Testis (tissue), 2 donors: ENCODE data around the gene PEF1.

Experiments
- POLR2A ChIP-seq: fragments of 450-650 bp; IDR thresholded peaks from one replicate; pipeline ENCODE4 v1.6.1; 2017; ENCODE audit warnings: antibody characterized with exemption, mild to moderate bottlenecking, moderate library complexity
- TF ChIP-seq, protein P1 (sequence below), 3 experiments: fragments of 450-650 bp in 2 of 3; fragments of 200-600 bp in 1 of 3; sonication (generic) in 1 of 3; IDR thresholded peaks; one replicate each; pipeline ENCODE4 v1.5.1; 2016 to 2019; ENCODE audit warnings: antibody characterized with exemption in 3 of 3, mild to moderate bottlenecking in 2 of 3, moderate library complexity in 1 of 3

DNA sequence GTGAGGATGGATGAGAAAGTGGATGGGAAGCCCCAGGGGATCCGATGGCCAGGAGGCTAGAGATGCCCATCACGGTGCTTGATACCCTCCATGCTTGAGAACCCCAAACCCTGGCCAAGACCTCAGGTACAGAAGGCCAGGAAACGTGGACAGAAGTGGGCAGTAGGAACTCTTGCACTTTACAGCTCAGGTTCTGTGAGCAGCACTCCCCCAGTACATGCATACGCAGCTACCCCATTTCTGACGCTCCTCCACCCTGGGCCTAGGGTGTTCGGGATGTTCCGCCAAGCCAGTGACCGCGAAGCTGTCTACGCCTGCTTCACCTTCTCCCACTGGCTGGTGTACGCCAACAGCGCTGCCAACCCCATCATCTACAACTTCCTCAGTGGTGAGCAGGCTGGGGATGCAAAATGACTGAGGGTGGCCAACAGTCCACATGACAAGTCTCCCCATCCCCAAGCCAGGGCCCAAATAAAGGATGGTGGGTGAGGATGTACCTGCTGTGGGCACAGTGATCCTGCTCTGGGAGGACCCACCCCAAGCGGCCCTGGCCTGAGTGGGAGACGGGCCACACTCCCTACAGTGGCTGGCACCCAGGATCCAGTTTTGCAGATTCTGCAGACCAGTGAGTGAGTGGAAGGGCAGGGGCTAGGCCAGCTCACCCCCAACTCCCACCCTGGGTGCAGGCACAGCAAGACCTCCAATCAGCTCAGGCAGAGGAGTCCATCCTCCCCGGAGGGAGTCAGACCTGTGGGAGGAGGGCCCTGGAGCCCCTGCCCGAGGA is 19.8 kb downstream of the PEF1 start:
- TF ChIP-seq, protein P1, sequence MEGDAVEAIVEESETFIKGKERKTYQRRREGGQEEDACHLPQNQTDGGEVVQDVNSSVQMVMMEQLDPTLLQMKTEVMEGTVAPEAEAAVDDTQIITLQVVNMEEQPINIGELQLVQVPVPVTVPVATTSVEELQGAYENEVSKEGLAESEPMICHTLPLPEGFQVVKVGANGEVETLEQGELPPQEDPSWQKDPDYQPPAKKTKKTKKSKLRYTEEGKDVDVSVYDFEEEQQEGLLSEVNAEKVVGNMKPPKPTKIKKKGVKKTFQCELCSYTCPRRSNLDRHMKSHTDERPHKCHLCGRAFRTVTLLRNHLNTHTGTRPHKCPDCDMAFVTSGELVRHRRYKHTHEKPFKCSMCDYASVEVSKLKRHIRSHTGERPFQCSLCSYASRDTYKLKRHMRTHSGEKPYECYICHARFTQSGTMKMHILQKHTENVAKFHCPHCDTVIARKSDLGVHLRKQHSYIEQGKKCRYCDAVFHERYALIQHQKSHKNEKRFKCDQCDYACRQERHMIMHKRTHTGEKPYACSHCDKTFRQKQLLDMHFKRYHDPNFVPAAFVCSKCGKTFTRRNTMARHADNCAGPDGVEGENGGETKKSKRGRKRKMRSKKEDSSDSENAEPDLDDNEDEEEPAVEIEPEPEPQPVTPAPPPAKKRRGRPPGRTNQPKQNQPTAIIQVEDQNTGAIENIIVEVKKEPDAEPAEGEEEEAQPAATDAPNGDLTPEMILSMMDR (IDR thresholded peaks at IDR 0.05): no peak
- no peak for TF ChIP-seq POLR2A
